Measurements from ENCODE around the gene DAW1.
"Not testable (repeated sequence)": the region's sequence is repeated elsewhere in the genome, so short reads cannot be mapped to it uniquely, and the experiment has no call there.

DAW1 gene

GRCh38 chr2:227914362-227914761 is 42.9 kb downstream of the DAW1 start:
- DNase-seq, result no peak

- no peak for DNase-seq
These were observed 50.2 kb downstream of the DAW1 start for GRCh38 chr2:227921648-227922047.

GRCh38 chr2:227932001-227932400 is 60.6 kb downstream of the DAW1 start:
- DNase-seq, result no peak

- no peak for DNase-seq
These were observed 61.0 kb downstream of the DAW1 start for GRCh38 chr2:227932403-227932802.

- no peak for DNase-seq
These were observed 62.5 kb downstream of the DAW1 start for GRCh38 chr2:227933884-227934283.

- not testable (repeated sequence) for DNase-seq
These were observed 64.8 kb downstream of the DAW1 start for GRCh38 chr2:227936249-227936648.

GRCh38 chr2:227939271-227940027 is 68.0 kb downstream of the DAW1 start:
- DNase-seq, result peak in 1 of 5 experiments; percentile 42

GRCh38 chr2:227942021-227942420 is 70.6 kb downstream of the DAW1 start:
- DNase-seq, result no peak

- DNase-seq, result no peak
These were observed 71.5 kb downstream of the DAW1 start for GRCh38 chr2:227942965-227943364.

- DNase-seq, result no peak
These were observed 88.9 kb downstream of the DAW1 start for GRCh38 chr2:227960317-227960716.

GRCh38 chr2:227971619-227972230 is 100.3 kb downstream of the DAW1 start:
- DNase-seq, result no peak

- no peak for DNase-seq
These were observed 101.8 kb downstream of the DAW1 start for GRCh38 chr2:227973241-227973640.
